ENCODE measurements around the gene CDO1. TPM values are rescaled to one million over a fixed set of nuclear protein-coding genes. Genes with fewer than 3 reads are reported as not detected.

The CDO1 gene
- total RNA-seq, 1 donor from 2014 or later = 36.0 TPM

- peak within 1 kb of the TSS; percentile 94 to 96 for H3K27ac ChIP-seq
- H3K4me3 ChIP-seq = peak within 1 kb of the TSS; percentile 91 to 92
- peaks cover 5 to 36% of the 10 kb centered on the region in 2 donors for H3K4me1 ChIP-seq
- DNase-seq (ENCODE audit: low spot score in 2 of 2) = peak; percentile 72 to 94
- H3K27me3 ChIP-seq = no peaks in the 10 kb centered on the region
- intact Hi-C loops (cut with DNase I) = loop anchor here (2.0 to 5.0 kb wide), 5 partner anchors 215 to 674 kb away; partner anchors contain the start of genes CCDC112, COMMD10, FEM1C and TMED7
- H3K9me3 ChIP-seq = no peaks in the 10 kb centered on the region
- H3K36me3 ChIP-seq = peaks cover 9 to 12% of the 10 kb centered on the region in 2 donors
- no peak for TF ChIP-seq CTCF (IDR thresholded peaks at IDR 0.05)
These were observed 25.1 kb upstream of the CDO1 start, which contains the start of the genes AP3S1 and ATG12 for GRCh38 chr5:115841382-115842088. TSS of gene AP3S1 (plus strand) at chr5:115841935. CDS start at chr5:115842038, 103 bp downstream. TSS of gene ATG12 (minus strand) at chr5:115841565. CDS start at chr5:115841552, 13 bp downstream.

- Histone ChIP-seq H3K27me3 (no peaks in the 10 kb centered on the region), H3K4me1 (peaks cover 5 to 36% of the 10 kb centered on the region in 2 donors), H3K9me3 (no peaks in the 10 kb centered on the region), H3K27ac (peak overlapping the region; percentile 94 to 96), H3K36me3 (peaks cover 15 to 18% of the 10 kb centered on the region in 2 donors), H3K4me3 (peak overlapping the region; percentile 91 to 92)
- intact Hi-C loops (cut with DNase I) = loop anchor here (2.0 to 5.0 kb wide), 5 partner anchors 214 to 674 kb away; partner anchors contain the start of genes CCDC112, COMMD10, FEM1C and TMED7
- DNase-seq (ENCODE audit: low spot score in 2 of 2) = no peak
- no peak for TF ChIP-seq CTCF (IDR thresholded peaks at IDR 0.05)
These were observed 24.4 kb upstream of the CDO1 start for GRCh38 chr5:115840873-115841272.

GRCh38 chr5:115838885-115839518, 22.5 kb upstream of the CDO1 start:
- DNase-seq (ENCODE audit: low spot score in 2 of 2) = no peak
- TF ChIP-seq CTCF (IDR thresholded peaks at IDR 0.05) = peak; percentile 20 to 59 (median 51)
- intact Hi-C loops (cut with DNase I) = loop anchor here (2.0 kb wide), 2 partner anchors 22 to 204 kb away; partner anchors contain the start of gene CDO1
- no peak overlapping the region for H3K27ac ChIP-seq
- peaks cover 23 to 34% of the 10 kb centered on the region in 2 donors for H3K36me3 ChIP-seq
- peak overlapping the region; percentile 91 to 92 for H3K4me3 ChIP-seq
- no peaks in the 10 kb centered on the region for H3K9me3 ChIP-seq
- H3K4me1 ChIP-seq = peaks cover 5 to 30% of the 10 kb centered on the region in 2 donors
- H3K27me3 ChIP-seq = no peaks in the 10 kb centered on the region

GRCh38 chr5:115835481-115835880, 19.0 kb upstream of the CDO1 start:
- Histone ChIP-seq H3K4me3 (no peak overlapping the region), H3K36me3 (peaks cover 27 to 56% of the 10 kb centered on the region in 2 donors), H3K9me3 (no peaks in the 10 kb centered on the region), H3K27ac (no peak overlapping the region), H3K4me1 (peaks cover 5 to 29% of the 10 kb centered on the region in 2 donors), H3K27me3 (no peaks in the 10 kb centered on the region)
- no peak for DNase-seq (ENCODE audit: low spot score in 2 of 2)
- intact Hi-C loops (cut with DNase I) = no loop called here
- TF ChIP-seq CTCF (IDR thresholded peaks at IDR 0.05) = no peak

- intact Hi-C loops (cut with DNase I) = loop anchor here (2.0 to 5.0 kb wide), 3 partner anchors 196 to 519 kb away; partner anchors contain the start of gene TMED7
- H3K4me1 ChIP-seq = peaks cover 0 to 3% of the 10 kb centered on the region in 2 donors
- H3K36me3 ChIP-seq = peaks cover 23 to 67% of the 10 kb centered on the region in 2 donors
- H3K27ac ChIP-seq = no peak overlapping the region
- no peak for DNase-seq (ENCODE audit: low spot score in 2 of 2)
- H3K27me3 ChIP-seq = no peaks in the 10 kb centered on the region
- no peak overlapping the region for H3K4me3 ChIP-seq
- H3K9me3 ChIP-seq = no peaks in the 10 kb centered on the region
- TF ChIP-seq CTCF (IDR thresholded peaks at IDR 0.05) = peak; percentile 48 to 79 (median 75)
These were observed 14.8 kb upstream of the CDO1 start for GRCh38 chr5:115831163-115831768.
